ENCODE measurements around the gene AP1B1.
"Not testable (repeated sequence)": the region's sequence is repeated elsewhere in the genome, so short reads cannot be mapped to it uniquely, and the experiment has no call there.

Gene AP1B1

DNA sequence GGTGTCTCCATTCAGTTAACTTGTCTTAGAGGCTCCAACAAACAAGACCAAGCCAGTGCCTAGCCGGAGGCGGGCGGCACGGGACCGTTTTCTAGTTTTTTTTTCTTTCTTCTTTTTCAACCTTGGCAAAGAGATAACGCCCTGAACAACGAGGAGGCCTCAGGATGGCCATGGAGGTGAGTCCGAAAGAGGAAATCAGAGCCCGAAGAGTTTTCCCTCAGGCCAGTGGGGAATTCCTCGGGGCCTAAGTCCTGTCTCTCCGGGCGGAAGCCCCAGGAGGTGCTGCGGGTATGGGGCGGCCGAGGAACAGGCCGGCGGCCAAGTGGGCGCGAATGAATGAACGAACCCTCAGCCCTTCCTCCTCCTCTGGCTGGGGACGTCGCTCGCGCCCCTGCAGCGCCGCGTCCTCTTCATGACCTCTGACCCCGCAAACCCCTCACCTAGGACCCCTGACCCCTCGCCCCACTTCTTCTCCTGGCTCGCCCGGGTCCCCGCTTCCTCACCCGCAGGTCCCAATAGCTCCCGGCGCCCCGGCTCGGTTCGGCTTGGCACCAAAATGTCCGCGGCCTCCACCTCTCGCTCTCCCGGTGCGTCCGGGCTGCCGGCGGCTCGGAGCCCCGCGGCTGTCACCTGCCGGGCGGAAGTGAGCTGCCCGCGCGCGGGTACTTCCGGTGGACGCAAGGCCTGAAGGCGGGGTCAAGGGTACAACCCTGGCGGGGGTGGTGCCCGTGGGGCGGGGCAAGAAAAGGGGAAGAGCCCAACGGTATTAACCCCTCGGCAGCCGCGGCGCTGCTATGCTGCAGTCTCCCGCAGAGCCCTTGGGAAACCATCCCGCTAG, at the start of gene AP1B1:
TSS of gene AP1B1 (minus strand) at position 650 of the 838 bp plus-strand sequence. CDS start 21,327 bp downstream, outside the sequence.
- no peak for TF ChIP-seq ZNF274 (IDR thresholded peaks at IDR 0.05; ENCODE audit: low read depth, low read length)
- peak within 1 kb of the TSS; percentile 91 for H3K4me3 ChIP-seq (ENCODE audit: low read length)

GRCh38 chr22:29435236-29436136, 47.1 kb upstream of the AP1B1 start:
- no peak overlapping the region for H3K4me3 ChIP-seq (ENCODE audit: low read length)
- no peak for TF ChIP-seq ZNF274 (IDR thresholded peaks at IDR 0.05; ENCODE audit: low read depth, low read length)

DNA sequence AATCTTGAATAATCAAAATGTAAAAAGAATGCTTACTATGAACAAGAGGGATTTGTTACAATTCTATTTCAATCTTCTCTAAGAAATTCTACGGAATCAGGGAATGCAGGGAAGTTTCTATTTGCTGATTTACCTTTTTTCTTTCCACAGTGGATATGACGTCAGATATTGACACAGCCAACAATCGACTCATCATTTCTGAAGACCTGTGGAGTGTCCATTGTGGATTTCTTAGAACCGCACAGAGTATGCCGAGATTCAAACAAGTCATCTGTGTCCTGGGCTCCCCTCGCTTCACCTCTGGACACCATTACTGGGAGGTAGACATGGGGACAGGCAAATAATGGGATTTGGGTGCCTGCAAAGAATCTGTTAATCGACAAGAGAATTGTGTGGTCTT, 45.9 kb upstream of the AP1B1 start:
- TF ChIP-seq ZNF274 (IDR thresholded peaks at IDR 0.05; ENCODE audit: low read depth, low read length): no peak
- no peak overlapping the region for H3K4me3 ChIP-seq (ENCODE audit: low read length)

GRCh38 chr22:29433856-29434255, 45.5 kb upstream of the AP1B1 start:
- H3K4me3 ChIP-seq (ENCODE audit: low read length): no peak overlapping the region
- no peak for TF ChIP-seq ZNF274 (IDR thresholded peaks at IDR 0.05; ENCODE audit: low read depth, low read length)

DNA sequence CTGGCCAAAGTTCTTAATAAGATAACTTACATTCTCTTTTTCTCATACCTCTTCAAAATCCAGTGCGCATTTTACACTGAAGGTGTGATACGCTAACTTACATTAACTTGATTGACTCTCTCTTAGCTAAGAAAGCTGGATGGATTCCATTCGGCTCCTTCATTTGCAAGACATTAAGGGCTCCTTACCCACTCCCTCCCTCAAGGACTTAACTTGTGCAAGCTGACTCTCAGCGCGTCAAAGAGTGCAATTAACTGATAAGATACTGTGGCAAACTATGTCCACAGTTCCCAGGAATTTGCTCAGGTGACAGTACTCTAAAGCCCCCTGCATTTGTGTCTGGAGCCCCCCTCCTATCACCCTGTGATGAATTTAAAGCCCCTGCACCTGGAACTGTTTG, 43.6 kb upstream of the AP1B1 start:
- H3K4me3 ChIP-seq (ENCODE audit: low read length): no peak overlapping the region
- TF ChIP-seq ZNF274 (IDR thresholded peaks at IDR 0.05; ENCODE audit: low read depth, low read length): no peak

GRCh38 chr22:29427176-29427760, 38.9 kb upstream of the AP1B1 start:
- H3K4me3 ChIP-seq (ENCODE audit: low read length): no peak overlapping the region
- no peak for TF ChIP-seq ZNF274 (IDR thresholded peaks at IDR 0.05; ENCODE audit: low read depth, low read length)

GRCh38 chr22:29426476-29426875, 38.1 kb upstream of the AP1B1 start:
- TF ChIP-seq ZNF274 (IDR thresholded peaks at IDR 0.05; ENCODE audit: low read depth, low read length): no peak
- H3K4me3 ChIP-seq (ENCODE audit: low read length): no peak overlapping the region

- not testable (repeated sequence) for H3K4me3 ChIP-seq (ENCODE audit: low read length)
Observed at GRCh38 chr22:29418704-29419103, 30.3 kb upstream of the AP1B1 start.

- H3K4me3 ChIP-seq (ENCODE audit: low read length): peak overlapping the region; percentile 45; the same call in 1 of the 2 replicates
Observed at GRCh38 chr22:29414951-29415591, 26.7 kb upstream of the AP1B1 start.

GRCh38 chr22:29412772-29413171, 24.4 kb upstream of the AP1B1 start:
- H3K4me3 ChIP-seq (ENCODE audit: low read length): not testable (repeated sequence)

- H3K4me3 ChIP-seq (ENCODE audit: low read length): peak overlapping the region; percentile 21; the same call in 1 of the 2 replicates
Observed at GRCh38 chr22:29411569-29412211, 23.3 kb upstream of the AP1B1 start.

DNA sequence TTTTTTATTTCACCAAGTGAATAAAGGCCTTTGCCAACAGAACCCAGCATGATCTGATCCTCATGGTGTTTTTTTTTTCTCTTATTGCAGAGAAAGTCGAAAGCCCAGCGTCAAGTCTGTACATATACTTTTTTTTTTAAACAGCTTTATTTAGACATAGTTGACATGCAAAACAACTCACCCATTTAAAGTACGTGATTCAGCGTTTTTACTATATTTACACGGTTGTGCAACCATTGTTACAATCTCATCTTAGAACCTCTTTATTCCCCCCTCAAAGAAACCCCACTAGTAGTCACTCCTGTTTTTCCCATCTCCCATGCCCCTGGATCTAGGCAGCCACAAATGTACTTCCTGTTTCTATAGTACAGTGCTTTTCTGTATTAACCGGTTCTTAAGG, 20.6 kb upstream of the AP1B1 start:
- no peak overlapping the region for H3K4me3 ChIP-seq (ENCODE audit: low read length)
- TF ChIP-seq ZNF274 (IDR thresholded peaks at IDR 0.05; ENCODE audit: low read depth, low read length): no peak

DNA sequence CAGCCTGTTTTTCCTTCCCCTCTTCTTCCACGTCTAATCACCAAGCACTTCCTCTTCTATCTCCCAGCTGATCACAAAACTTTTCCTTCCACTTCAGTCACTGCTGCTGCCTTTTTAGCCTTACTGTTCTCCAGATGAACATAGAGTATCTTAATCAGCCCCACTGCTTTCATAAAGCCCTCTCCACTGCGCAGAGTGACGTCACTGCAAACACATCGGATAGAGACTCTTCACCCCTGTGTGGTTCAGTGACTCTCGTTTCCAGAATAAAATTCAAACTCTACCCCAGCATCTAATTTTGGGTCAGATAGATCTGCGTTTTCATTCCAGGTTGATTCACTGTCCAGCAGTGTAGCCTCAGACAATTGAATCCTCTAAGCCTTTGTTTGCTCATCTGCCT, 13.2 kb upstream of the AP1B1 start:
- H3K4me3 ChIP-seq (ENCODE audit: low read length): not testable (repeated sequence)

- no peak for TF ChIP-seq ZNF274 (IDR thresholded peaks at IDR 0.05; ENCODE audit: low read depth, low read length)
- H3K4me3 ChIP-seq (ENCODE audit: low read length): no peak overlapping the region
Observed at GRCh38 chr22:29400576-29400975, 12.2 kb upstream of the AP1B1 start.

Data from GM08714 (cell line).